HEK293 (cell line): Measurements from ENCODE around the gene SF1.

Source experiments
- GLI4 ChIP-seq: fragments of 450-650 bp; formaldehyde crosslinking; IDR thresholded peaks from 2 replicates; pipeline ENCODE4 v1.5.1; 2016; ENCODE audit warnings: missing biosample characterization, missing genetic modification characterization
- KLF17 ChIP-seq: fragments of 450-650 bp; formaldehyde crosslinking; IDR thresholded peaks from 2 replicates; pipeline ENCODE4 v1.5.1; 2016; ENCODE audit warnings: missing biosample characterization, missing genetic modification characterization
- PATZ1 ChIP-seq: fragments of 450-650 bp; formaldehyde crosslinking; IDR thresholded peaks from 2 replicates; pipeline ENCODE4 v1.5.1; 2016; ENCODE audit warnings: missing biosample characterization, missing genetic modification characterization
- TCF7L2 ChIP-seq: IDR thresholded peaks from 2 replicates; pipeline ENCODE4 v1.6.1; 2011; ENCODE audit warnings: low read depth, mild to moderate bottlenecking, inconsistent platforms, low read length, moderate library complexity, borderline replicate concordance
- TSHZ1 ChIP-seq: fragments of 450-650 bp; formaldehyde crosslinking; IDR thresholded peaks from 2 replicates; pipeline ENCODE4 v1.5.1; 2016; ENCODE audit warnings: missing biosample characterization, missing genetic modification characterization, borderline replicate concordance
- WT1 ChIP-seq: fragments of 450-650 bp; formaldehyde crosslinking; IDR thresholded peaks from 2 replicates; pipeline ENCODE4 v1.5.1; 2016; ENCODE audit warnings: missing biosample characterization, missing genetic modification characterization
- ZBTB10 ChIP-seq: fragments of 450-650 bp; formaldehyde crosslinking; IDR thresholded peaks from 2 replicates; pipeline ENCODE4 v1.5.1; 2016; ENCODE audit warnings: missing biosample characterization, missing genetic modification characterization
- ZBTB11 ChIP-seq: fragments of 450-650 bp; formaldehyde crosslinking; conservative IDR thresholded peaks from 2 replicates; pipeline ENCODE4 v1.5.1; 2016; ENCODE audit warnings: low read depth, missing biosample characterization, missing genetic modification characterization
- ZBTB6 ChIP-seq: fragments of 450-650 bp; formaldehyde crosslinking; IDR thresholded peaks from 2 replicates; pipeline ENCODE4 v1.5.1; 2017; ENCODE audit warnings: missing biosample characterization, missing genetic modification characterization
- ZFP37 ChIP-seq: fragments of 450-650 bp; formaldehyde crosslinking; IDR thresholded peaks from 2 replicates; pipeline ENCODE4 v1.5.1; 2016; ENCODE audit warnings: missing biosample characterization, missing genetic modification characterization
- ZNF221 ChIP-seq: fragments of 450-650 bp; formaldehyde crosslinking; IDR thresholded peaks from 2 replicates; pipeline ENCODE4 v1.5.1; 2017; ENCODE audit warnings: missing biosample characterization, missing genetic modification characterization, borderline replicate concordance
- ZNF354C ChIP-seq: fragments of 450-650 bp; formaldehyde crosslinking; IDR thresholded peaks from 2 replicates; pipeline ENCODE4 v1.5.1; 2016; ENCODE audit warnings: missing biosample characterization, missing genetic modification characterization, low read depth, borderline replicate concordance
- ZNF416 ChIP-seq: fragments of 450-650 bp; formaldehyde crosslinking; IDR thresholded peaks from 2 replicates; pipeline ENCODE4 v1.5.1; 2016; ENCODE audit warnings: missing biosample characterization, missing genetic modification characterization
- ZNF518A ChIP-seq: fragments of 450-650 bp; formaldehyde crosslinking; conservative IDR thresholded peaks from 2 replicates; pipeline ENCODE4 v1.5.1; 2016; ENCODE audit warnings: low read depth, missing biosample characterization, missing genetic modification characterization
- ZNF530 ChIP-seq: fragments of 450-650 bp; formaldehyde crosslinking; IDR thresholded peaks from 2 replicates; pipeline ENCODE4 v1.5.1; 2016; ENCODE audit warnings: low read depth, missing biosample characterization, missing genetic modification characterization
- ZNF701 ChIP-seq: fragments of 450-650 bp; formaldehyde crosslinking; IDR thresholded peaks from 2 replicates; pipeline ENCODE4 v1.5.1; 2016; ENCODE audit warnings: missing biosample characterization, missing genetic modification characterization
- ZSCAN4 ChIP-seq: fragments of 450-650 bp; formaldehyde crosslinking; IDR thresholded peaks from 2 replicates; pipeline ENCODE4 v1.5.1; 2017; ENCODE audit warnings: missing biosample characterization, missing genetic modification characterization

The SF1 gene

GRCh38 chr11:64723117-64723906, 55.0 kb downstream of the SF1 start, which contains the start of gene NRXN2 (continued):
- TF ChIP-seq ZNF518A (tag by site-specific recombination) (no peak), PATZ1 (tag by site-specific recombination) (peak; percentile 89), WT1 (tag by site-specific recombination) (no peak), ZNF221 (tag by site-specific recombination) (no peak), ZBTB10 (tag by site-specific recombination) (peak; percentile 94), GLI4 (tag by site-specific recombination) (no peak), KLF17 (tag by site-specific recombination) (peak; percentile 63; the same call in 1 of the 2 replicates), ZNF701 (tag by site-specific recombination) (no peak), ZNF354C (tag by site-specific recombination) (no peak), ZNF530 (no peak), ZNF416 (tag by site-specific recombination) (no peak), ZFP37 (tag by site-specific recombination) (peak; percentile 75), ZBTB11 (tag by site-specific recombination) (no peak), TSHZ1 (tag by site-specific recombination) (no peak), ZBTB6 (no peak), ZSCAN4 (no peak), TCF7L2 (no peak)
